RWPE2 (cell line): ENCODE data around the gene ADAMTSL1.

ENCODE experiments used
- ATAC-seq: fragments of 200-7000 bp; cut with Tn5 transposase; 3 replicates; pipeline ENCODE4 v1.9.1; 2021; ENCODE audit warnings: low read depth
- DNase-seq: peaks from one replicate; pipeline ENCODE4 v3.0.0-alpha.2; 2020; ENCODE audit warnings: low spot score
- H3K27ac ChIP-seq: fragments of 450-650 bp; 2 replicates; pipeline ENCODE4 v1.5.1; 2017; ENCODE audit warnings: mild to moderate bottlenecking; ENCODE audit not compliant: poor library complexity, severe bottlenecking
- H3K27me3 ChIP-seq: fragments of 250-450 bp; sonication (Bioruptor Pico); 2 replicates; pipeline ENCODE4 v1.5.1; 2021; ENCODE audit warnings: mild to moderate bottlenecking, moderate library complexity; ENCODE audit not compliant: insufficient read depth, poor library complexity, severe bottlenecking
- H3K36me3 ChIP-seq: fragments of 250-450 bp; sonication (Bioruptor Pico); 2 replicates; pipeline ENCODE4 v1.5.1; 2020; ENCODE audit warnings: low read depth, mild to moderate bottlenecking, moderate library complexity
- H3K4me1 ChIP-seq: fragments of 250-450 bp; sonication (Bioruptor Pico); 2 replicates; pipeline ENCODE4 v1.5.1; 2021; ENCODE audit warnings: mild to moderate bottlenecking, moderate library complexity; ENCODE audit not compliant: insufficient read depth, poor library complexity, severe bottlenecking
- H3K4me3 ChIP-seq: fragments of 250-450 bp; sonication (Bioruptor Pico); 2 replicates; pipeline ENCODE4 v1.5.1; 2021; ENCODE audit warnings: mild to moderate bottlenecking, moderate library complexity; ENCODE audit not compliant: severe bottlenecking
- H3K9me3 ChIP-seq: fragments of 250-450 bp; sonication (Bioruptor Pico); 2 replicates; pipeline ENCODE4 v1.5.1; 2021; ENCODE audit warnings: mild to moderate bottlenecking, moderate library complexity; ENCODE audit not compliant: severe bottlenecking
- CTCF ChIP-seq: fragments of 450-650 bp; IDR thresholded peaks from one replicate; pipeline ENCODE4 v1.5.1; 2017; ENCODE audit warnings: mild to moderate bottlenecking, moderate library complexity; ENCODE audit not compliant: poor library complexity, severe bottlenecking

ADAMTSL1 gene

GRCh38 chr9:18580151-18580550, 106.2 kb downstream of the ADAMTSL1 start:
- Histone ChIP-seq H3K4me3 (no peak overlapping the region), H3K36me3 (no peaks in the 10 kb centered on the region), H3K9me3 (no peaks in the 10 kb centered on the region), H3K4me1 (no peaks in the 10 kb centered on the region), H3K27me3 (no peaks in the 10 kb centered on the region), H3K27ac (no peak overlapping the region)
- DNase-seq, result no peak
- no peak for TF ChIP-seq CTCF
- no peak; the same call in 2 of the 3 replicates for ATAC-seq

- no peak overlapping the region for H3K4me3 ChIP-seq
- H3K27me3 ChIP-seq, result no peaks in the 10 kb centered on the region
- no peaks in the 10 kb centered on the region for H3K4me1 ChIP-seq
- DNase-seq, result no peak
- ATAC-seq, result no peak
- peaks cover 9% of the 10 kb centered on the region for H3K9me3 ChIP-seq
- no peaks in the 10 kb centered on the region for H3K36me3 ChIP-seq
- H3K27ac ChIP-seq, result no peak overlapping the region
- TF ChIP-seq CTCF, result no peak
Measured at GRCh38 chr9:18585996-18586395, 112.0 kb downstream of the ADAMTSL1 start.

- H3K9me3 ChIP-seq, result peaks cover 9% of the 10 kb centered on the region
- no peaks in the 10 kb centered on the region for H3K4me1 ChIP-seq
- H3K27me3 ChIP-seq, result no peaks in the 10 kb centered on the region
- no peak for ATAC-seq
- no peaks in the 10 kb centered on the region for H3K36me3 ChIP-seq
- H3K27ac ChIP-seq, result no peak overlapping the region
- DNase-seq, result no peak
- no peak for TF ChIP-seq CTCF
- H3K4me3 ChIP-seq, result no peak overlapping the region
Measured at GRCh38 chr9:18588002-18588401, 114.0 kb downstream of the ADAMTSL1 start.

GRCh38 chr9:18591261-18591660, 117.3 kb downstream of the ADAMTSL1 start:
- H3K27me3 ChIP-seq, result no peaks in the 10 kb centered on the region
- no peak overlapping the region for H3K4me3 ChIP-seq
- H3K4me1 ChIP-seq, result no peaks in the 10 kb centered on the region
- ATAC-seq (no peak), DNase-seq (no peak)
- no peak overlapping the region for H3K27ac ChIP-seq
- H3K9me3 ChIP-seq, result peaks cover 13% of the 10 kb centered on the region
- H3K36me3 ChIP-seq, result no peaks in the 10 kb centered on the region
- no peak for TF ChIP-seq CTCF

- no peak for TF ChIP-seq CTCF
- Histone ChIP-seq H3K4me3 (no peak overlapping the region), H3K27ac (no peak overlapping the region), H3K9me3 (peaks cover 10% of the 10 kb centered on the region), H3K4me1 (peaks cover 6% of the 10 kb centered on the region), H3K27me3 (no peaks in the 10 kb centered on the region), H3K36me3 (no peaks in the 10 kb centered on the region)
- DNase-seq (no peak), ATAC-seq (no peak)
Measured at GRCh38 chr9:18594837-18595236, 120.9 kb downstream of the ADAMTSL1 start.
